HepG2 (cell line): Measurements from ENCODE around the gene SERINC2. TPM values are rescaled to one million over a fixed set of nuclear protein-coding genes. Genes with fewer than 3 reads are reported as not detected.

ENCODE experiments used
- ATRX ChIP-seq: sonication (generic); formaldehyde crosslinking; IDR thresholded peaks from 2 replicates; pipeline ENCODE4 v1.4.0; 2020; ENCODE audit warnings: missing genetic modification reagents, borderline replicate concordance
- ELF1 ChIP-seq: sonication (generic); formaldehyde crosslinking; IDR thresholded peaks from 2 replicates; pipeline ENCODE4 v1.4.0; 2020; ENCODE audit warnings: missing genetic modification reagents
- GZF1 ChIP-seq: sonication (generic); formaldehyde crosslinking; IDR thresholded peaks from 2 replicates; pipeline ENCODE4 v1.5.1; 2020; ENCODE audit warnings: mild to moderate bottlenecking, missing genetic modification reagents
- HMG20B ChIP-seq: conservative IDR thresholded peaks from 2 replicates; pipeline ENCODE4 v1.6.1; 2016; ENCODE audit warnings: missing genetic modification reagents, missing compliant biosample characterization
- KDM3A ChIP-seq: IDR thresholded peaks from 2 replicates; pipeline ENCODE4 v1.6.1; 2018; ENCODE audit warnings: low read depth, missing compliant biosample characterization
- MIER2 ChIP-seq: IDR thresholded peaks from 2 replicates; pipeline ENCODE4 v1.6.1; 2016; ENCODE audit warnings: missing biosample characterization, missing genetic modification reagents
- MXD4 ChIP-seq: IDR thresholded peaks from 2 replicates; pipeline ENCODE4 v1.6.1; 2016; ENCODE audit warnings: mild to moderate bottlenecking, missing biosample characterization, missing genetic modification reagents
- NR2F6 ChIP-seq, 2 experiments: IDR thresholded peaks; 2 replicates each; pipeline ENCODE4 v1.6.1; 2016; ENCODE audit warnings: antibody characterized with exemption in 1 of 2, mild to moderate bottlenecking in 1 of 2
- PHB2 ChIP-seq: fragments of 450-650 bp; IDR thresholded peaks from 2 replicates; pipeline ENCODE4 v1.6.1; 2018; ENCODE audit not compliant: partially characterized antibody
- RXRA ChIP-seq: sonication (generic); formaldehyde crosslinking; IDR thresholded peaks from 2 replicates; pipeline ENCODE4 v1.5.1; 2020; ENCODE audit warnings: missing genetic modification reagents
- SMAD1 ChIP-seq: sonication (generic); formaldehyde crosslinking; IDR thresholded peaks from 2 replicates; pipeline ENCODE4 v1.4.0; 2020; ENCODE audit warnings: missing genetic modification reagents, low read depth, mild to moderate bottlenecking, borderline replicate concordance
- ZKSCAN8 ChIP-seq: IDR thresholded peaks from 2 replicates; pipeline ENCODE4 v1.6.1; 2016; ENCODE audit warnings: borderline replicate concordance, missing genetic modification reagents, missing compliant biosample characterization
- ZNF142 ChIP-seq: sonication (generic); formaldehyde crosslinking; IDR thresholded peaks from 2 replicates; pipeline ENCODE4 v1.4.0; 2020; ENCODE audit warnings: missing genetic modification reagents
- ZNF256 ChIP-seq: sonication (generic); formaldehyde crosslinking; conservative IDR thresholded peaks from 2 replicates; pipeline ENCODE4 v1.4.0; 2020; ENCODE audit warnings: missing genetic modification reagents
- ZNF496 ChIP-seq: sonication (generic); formaldehyde crosslinking; IDR thresholded peaks from 2 replicates; pipeline ENCODE4 v1.8.1; 2023; ENCODE audit warnings: mild to moderate bottlenecking, moderate library complexity, missing genetic modification reagents; ENCODE audit not compliant: insufficient replicate concordance
- ZNF660 ChIP-seq: sonication (generic); formaldehyde crosslinking; IDR thresholded peaks from 2 replicates; pipeline ENCODE4 v1.5.1; 2020; ENCODE audit warnings: mild to moderate bottlenecking, low read depth, missing genetic modification reagents, borderline replicate concordance
- ZNF703 ChIP-seq: sonication (generic); formaldehyde crosslinking; IDR thresholded peaks from 2 replicates; pipeline ENCODE4 v1.5.1; 2020; ENCODE audit warnings: missing genetic modification reagents, mild to moderate bottlenecking, moderate library complexity, borderline replicate concordance
- polyA plus RNA-seq, 8 experiments: library from polyadenylated mRNA; depleted of rRNA in 3 of 8; stranded (reverse) in 7 of 8; unstranded in 1 of 8; fragments of >200 nt; fragmentation: Illumina TruSeq in 4 of 8; extraction: Trizol in 4 of 8; gene quantifications; 2 replicates each; pipeline versions ENCODE4 v1.2.1 to v1.2.3, GENCODE V29; 2011 to 2016; ENCODE audit warnings: low read depth in 4 of 8, missing spikeins in 1 of 8, mixed read lengths in 1 of 8; ENCODE audit not compliant: insufficient read depth in 1 of 8
- total RNA-seq, 5 experiments: library from RNA; depleted of rRNA; stranded (reverse); fragments of >200 nt; fragmentation: Illumina TruSeq; extraction: Trizol; gene quantifications; 2 replicates each; pipeline ENCODE4 v1.2.3, GENCODE V29; 2016; ENCODE audit warnings: low read depth in 1 of 5
- TF ChIP-seq, protein P1 (sequence below): sonication (generic); formaldehyde crosslinking; IDR thresholded peaks from 2 replicates; pipeline ENCODE4 v1.5.0; 2020; ENCODE audit warnings: mild to moderate bottlenecking, missing genetic modification reagents, moderate library complexity
- TF ChIP-seq, protein P2 (sequence below): sonication (generic); formaldehyde crosslinking; IDR thresholded peaks from 2 replicates; pipeline ENCODE4 v1.4.0; 2020; ENCODE audit warnings: low read depth, missing genetic modification reagents

Gene SERINC2
- total and polyA plus RNA-seq, 2 of the 13 experiments (the other 11 are each of a cell fraction or from before 2014, with no cell fraction given), result 4.8 to 126 TPM

GRCh38 chr1:31441970-31442647 is 29.1 kb downstream of the SERINC2 start (continued):
- TF ChIP-seq NR2F6 (IDR thresholded peaks at IDR 0.05), result peak; percentile 92
- TF ChIP-seq NR2F6 (CRISPR knock-in tag; IDR thresholded peaks at IDR 0.05), result peak; percentile 81; the same call in 1 of the 2 replicates
- no peak for TF ChIP-seq ELF1 (CRISPR knock-in tag)
- peak; percentile 69 for TF ChIP-seq RXRA (CRISPR knock-in tag)
- TF ChIP-seq, protein P1, sequence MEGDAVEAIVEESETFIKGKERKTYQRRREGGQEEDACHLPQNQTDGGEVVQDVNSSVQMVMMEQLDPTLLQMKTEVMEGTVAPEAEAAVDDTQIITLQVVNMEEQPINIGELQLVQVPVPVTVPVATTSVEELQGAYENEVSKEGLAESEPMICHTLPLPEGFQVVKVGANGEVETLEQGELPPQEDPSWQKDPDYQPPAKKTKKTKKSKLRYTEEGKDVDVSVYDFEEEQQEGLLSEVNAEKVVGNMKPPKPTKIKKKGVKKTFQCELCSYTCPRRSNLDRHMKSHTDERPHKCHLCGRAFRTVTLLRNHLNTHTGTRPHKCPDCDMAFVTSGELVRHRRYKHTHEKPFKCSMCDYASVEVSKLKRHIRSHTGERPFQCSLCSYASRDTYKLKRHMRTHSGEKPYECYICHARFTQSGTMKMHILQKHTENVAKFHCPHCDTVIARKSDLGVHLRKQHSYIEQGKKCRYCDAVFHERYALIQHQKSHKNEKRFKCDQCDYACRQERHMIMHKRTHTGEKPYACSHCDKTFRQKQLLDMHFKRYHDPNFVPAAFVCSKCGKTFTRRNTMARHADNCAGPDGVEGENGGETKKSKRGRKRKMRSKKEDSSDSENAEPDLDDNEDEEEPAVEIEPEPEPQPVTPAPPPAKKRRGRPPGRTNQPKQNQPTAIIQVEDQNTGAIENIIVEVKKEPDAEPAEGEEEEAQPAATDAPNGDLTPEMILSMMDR (CRISPR knock-in tag), result no peak; the same call in 1 of the 2 replicates
- TF ChIP-seq MIER2 (CRISPR knock-in tag), result no peak
- TF ChIP-seq ZNF256 (CRISPR knock-in tag), result no peak
- no peak for TF ChIP-seq ZNF660 (CRISPR knock-in tag)
- TF ChIP-seq KDM3A (CRISPR knock-in tag), result peak; percentile 57; the same call in 1 of the 2 replicates
- TF ChIP-seq ZNF703, result no peak
- TF ChIP-seq MXD4, result no peak
- TF ChIP-seq, protein P2, sequence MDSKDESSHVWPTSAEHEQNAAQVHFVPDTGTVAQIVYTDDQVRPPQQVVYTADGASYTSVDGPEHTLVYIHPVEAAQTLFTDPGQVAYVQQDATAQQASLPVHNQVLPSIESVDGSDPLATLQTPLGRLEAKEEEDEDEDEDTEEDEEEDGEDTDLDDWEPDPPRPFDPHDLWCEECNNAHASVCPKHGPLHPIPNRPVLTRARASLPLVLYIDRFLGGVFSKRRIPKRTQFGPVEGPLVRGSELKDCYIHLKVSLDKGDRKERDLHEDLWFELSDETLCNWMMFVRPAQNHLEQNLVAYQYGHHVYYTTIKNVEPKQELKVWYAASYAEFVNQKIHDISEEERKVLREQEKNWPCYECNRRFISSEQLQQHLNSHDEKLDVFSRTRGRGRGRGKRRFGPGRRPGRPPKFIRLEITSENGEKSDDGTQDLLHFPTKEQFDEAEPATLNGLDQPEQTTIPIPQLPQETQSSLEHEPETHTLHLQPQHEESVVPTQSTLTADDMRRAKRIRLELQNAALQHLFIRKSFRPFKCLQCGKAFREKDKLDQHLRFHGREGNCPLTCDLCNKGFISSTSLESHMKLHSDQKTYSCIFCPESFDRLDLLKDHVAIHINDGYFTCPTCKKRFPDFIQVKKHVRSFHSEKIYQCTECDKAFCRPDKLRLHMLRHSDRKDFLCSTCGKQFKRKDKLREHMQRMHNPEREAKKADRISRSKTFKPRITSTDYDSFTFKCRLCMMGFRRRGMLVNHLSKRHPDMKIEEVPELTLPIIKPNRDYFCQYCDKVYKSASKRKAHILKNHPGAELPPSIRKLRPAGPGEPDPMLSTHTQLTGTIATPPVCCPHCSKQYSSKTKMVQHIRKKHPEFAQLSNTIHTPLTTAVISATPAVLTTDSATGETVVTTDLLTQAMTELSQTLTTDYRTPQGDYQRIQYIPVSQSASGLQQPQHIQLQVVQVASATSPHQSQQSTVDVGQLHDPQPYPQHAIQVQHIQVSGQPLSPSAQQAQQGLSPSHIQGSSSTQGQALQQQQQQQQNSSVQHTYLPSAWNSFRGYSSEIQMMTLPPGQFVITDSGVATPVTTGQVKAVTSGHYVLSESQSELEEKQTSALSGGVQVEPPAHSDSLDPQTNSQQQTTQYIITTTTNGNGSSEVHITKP (CRISPR knock-in tag), result no peak
- no peak for TF ChIP-seq ZNF142 (CRISPR knock-in tag)
- TF ChIP-seq SMAD1 (CRISPR knock-in tag), result no peak
- no peak for TF ChIP-seq ATRX (CRISPR knock-in tag)
- no peak for TF ChIP-seq PHB2
- TF ChIP-seq GZF1, result no peak
- no peak; the same call in 1 of the 2 replicates for TF ChIP-seq ZKSCAN8
- 0 out of 2 replicates have a peak, but pooled peaks have one; percentile 29 for TF ChIP-seq HMG20B (CRISPR knock-in tag)
- TF ChIP-seq ZNF496, result no peak
